T-helper 1 cell treated with Interleukin-12 subunit alpha and Interleukin-12 subunit beta and Interleukin-4 antibody, amounts not matched to agents 30 μg/mL and 1 μg/mL, for 36 hours (primary cell): ENCODE data around the gene PHF1.
"Not testable (repeated sequence)": the region's sequence is repeated elsewhere in the genome, so short reads cannot be mapped to it uniquely, and the experiment has no call there.

Source experiments
- H3K27ac Mint-ChIP-seq: one replicate; pipeline ENCODE4 v1.8.0; 2021; ENCODE audit warnings: mild to moderate bottlenecking, mixed read lengths
- H3K27me3 Mint-ChIP-seq: one replicate; pipeline ENCODE4 v1.8.0; 2021; ENCODE audit warnings: low read depth, mixed read lengths
- H3K36me3 Mint-ChIP-seq: one replicate; pipeline ENCODE4 v1.8.0; 2021; ENCODE audit warnings: low read depth, mixed read lengths
- H3K4me1 Mint-ChIP-seq: one replicate; pipeline ENCODE4 v1.8.0; 2021; ENCODE audit warnings: low read depth, mixed read lengths
- H3K4me3 Mint-ChIP-seq: one replicate; pipeline ENCODE4 v1.8.0; 2021; ENCODE audit warnings: mild to moderate bottlenecking, moderate library complexity, mixed read lengths
- H3K9me3 Mint-ChIP-seq: one replicate; pipeline ENCODE4 v1.8.0; 2021; ENCODE audit warnings: mixed read lengths

The PHF1 gene

GRCh38 chr6:33383427-33384185 is 27.2 kb upstream of the PHF1 start:
- no peaks in the 10 kb centered on the region for H3K9me3 Mint-ChIP-seq
- H3K27ac Mint-ChIP-seq, result no peak overlapping the region
- no peak overlapping the region for H3K4me3 Mint-ChIP-seq
- H3K27me3 Mint-ChIP-seq, result peaks cover 6% of the 10 kb centered on the region
- H3K4me1 Mint-ChIP-seq, result no peaks in the 10 kb centered on the region
- no peaks in the 10 kb centered on the region for H3K36me3 Mint-ChIP-seq

GRCh38 chr6:33384581-33385020 is 26.2 kb upstream of the PHF1 start:
- Mint-ChIP-seq H3K4me3 (no peak overlapping the region), H3K36me3 (no peaks in the 10 kb centered on the region)

GRCh38 chr6:33390173-33390572 is 20.6 kb upstream of the PHF1 start:
- H3K4me1 Mint-ChIP-seq, result peaks cover 32% of the 10 kb centered on the region
- H3K9me3 Mint-ChIP-seq, result no peaks in the 10 kb centered on the region
- peaks cover 4% of the 10 kb centered on the region for H3K27me3 Mint-ChIP-seq
- H3K27ac Mint-ChIP-seq, result no peak overlapping the region
- H3K4me3 Mint-ChIP-seq, result no peak overlapping the region
- peaks cover 13% of the 10 kb centered on the region for H3K36me3 Mint-ChIP-seq

More at GRCh38 chr6:33384581-33385020, 26.2 kb upstream of the PHF1 start:
- Mint-ChIP-seq H3K27ac (no peak overlapping the region), H3K27me3 (peaks cover 6% of the 10 kb centered on the region), H3K9me3 (no peaks in the 10 kb centered on the region), H3K4me1 (no peaks in the 10 kb centered on the region)

- peaks cover 13% of the 10 kb centered on the region for H3K36me3 Mint-ChIP-seq
- H3K4me1 Mint-ChIP-seq, result peaks cover 37% of the 10 kb centered on the region
- H3K4me3 Mint-ChIP-seq, result peak overlapping the region; percentile 88
- peaks cover 4% of the 10 kb centered on the region for H3K27me3 Mint-ChIP-seq
- no peaks in the 10 kb centered on the region for H3K9me3 Mint-ChIP-seq
- H3K27ac Mint-ChIP-seq, result peak overlapping the region; percentile 94
Measured at GRCh38 chr6:33390767-33391277, 20.0 kb upstream of the PHF1 start.

GRCh38 chr6:33391278-33391921 is 19.4 kb upstream of the PHF1 start, which contains the start of gene KIFC1:
Gene KIFC1 (plus strand): TSS chr6:33391823. CDS start chr6:33391986, 163 bp downstream.
- Mint-ChIP-seq H3K4me1 (peaks cover 40% of the 10 kb centered on the region), H3K27me3 (peaks cover 4% of the 10 kb centered on the region), H3K4me3 (peak within 1 kb of the TSS; percentile 88), H3K27ac (peak within 1 kb of the TSS; percentile 94), H3K36me3 (peaks cover 13% of the 10 kb centered on the region), H3K9me3 (no peaks in the 10 kb centered on the region)

- H3K9me3 Mint-ChIP-seq, result no peaks in the 10 kb centered on the region
- peak overlapping the region; percentile 88 for H3K4me3 Mint-ChIP-seq
- peaks cover 4% of the 10 kb centered on the region for H3K27me3 Mint-ChIP-seq
- H3K36me3 Mint-ChIP-seq, result peaks cover 13% of the 10 kb centered on the region
- peak overlapping the region; percentile 94 for H3K27ac Mint-ChIP-seq
- peaks cover 40% of the 10 kb centered on the region for H3K4me1 Mint-ChIP-seq
Measured at GRCh38 chr6:33391922-33392594, 18.8 kb upstream of the PHF1 start.

- Mint-ChIP-seq H3K36me3 (peaks cover 13% of the 10 kb centered on the region), H3K4me1 (peaks cover 41% of the 10 kb centered on the region)
Measured at GRCh38 chr6:33392595-33392948, 18.2 kb upstream of the PHF1 start.

GRCh38 chr6:33392979-33393378 is 17.8 kb upstream of the PHF1 start:
- Mint-ChIP-seq H3K9me3 (no peaks in the 10 kb centered on the region), H3K27ac (peak overlapping the region; percentile 94), H3K27me3 (peaks cover 4% of the 10 kb centered on the region), H3K4me1 (peaks cover 45% of the 10 kb centered on the region), H3K36me3 (peaks cover 18% of the 10 kb centered on the region), H3K4me3 (peak overlapping the region; percentile 88)

More at GRCh38 chr6:33392595-33392948, 18.2 kb upstream of the PHF1 start:
- Mint-ChIP-seq H3K4me3 (peak overlapping the region; percentile 88), H3K27me3 (peaks cover 4% of the 10 kb centered on the region), H3K27ac (peak overlapping the region; percentile 94), H3K9me3 (no peaks in the 10 kb centered on the region)

GRCh38 chr6:33397541-33397940 is 13.3 kb upstream of the PHF1 start:
- no peaks in the 10 kb centered on the region for H3K27me3 Mint-ChIP-seq
- peaks cover 17% of the 10 kb centered on the region for H3K36me3 Mint-ChIP-seq
- H3K9me3 Mint-ChIP-seq, result no peaks in the 10 kb centered on the region
- H3K4me3 Mint-ChIP-seq, result no peak overlapping the region
- peaks cover 31% of the 10 kb centered on the region for H3K4me1 Mint-ChIP-seq
- H3K27ac Mint-ChIP-seq, result peak overlapping the region; percentile 62

GRCh38 chr6:33398601-33399000 is 12.2 kb upstream of the PHF1 start:
- H3K27me3 Mint-ChIP-seq, H3K9me3 Mint-ChIP-seq, H3K4me3 Mint-ChIP-seq: not testable (repeated sequence)
- Mint-ChIP-seq H3K27ac (peak overlapping the region; percentile 43), H3K36me3 (peaks cover 16% of the 10 kb centered on the region), H3K4me1 (peaks cover 24% of the 10 kb centered on the region)

- H3K36me3 Mint-ChIP-seq, result peaks cover 22% of the 10 kb centered on the region
- not testable (repeated sequence) for H3K9me3 Mint-ChIP-seq, H3K4me3 Mint-ChIP-seq, H3K27me3 Mint-ChIP-seq, H3K27ac Mint-ChIP-seq
- peaks cover 17% of the 10 kb centered on the region for H3K4me1 Mint-ChIP-seq
Measured at GRCh38 chr6:33399881-33400280, 10.9 kb upstream of the PHF1 start.

- no peaks in the 10 kb centered on the region for H3K9me3 Mint-ChIP-seq
- peaks cover 13% of the 10 kb centered on the region for H3K4me1 Mint-ChIP-seq
- H3K4me3 Mint-ChIP-seq, result no peak overlapping the region
- no peaks in the 10 kb centered on the region for H3K27me3 Mint-ChIP-seq
- H3K27ac Mint-ChIP-seq, result no peak overlapping the region
- peaks cover 41% of the 10 kb centered on the region for H3K36me3 Mint-ChIP-seq
Measured at GRCh38 chr6:33404884-33405283, 5.9 kb upstream of the PHF1 start.

GRCh38 chr6:33405386-33405940 is 5.4 kb upstream of the PHF1 start:
- peaks cover 43% of the 10 kb centered on the region for H3K36me3 Mint-ChIP-seq

GRCh38 chr6:33406126-33406525 is 4.7 kb upstream of the PHF1 start:
- Mint-ChIP-seq H3K36me3 (peaks cover 43% of the 10 kb centered on the region), H3K27me3 (no peaks in the 10 kb centered on the region), H3K9me3 (no peaks in the 10 kb centered on the region), H3K4me3 (no peak overlapping the region), H3K27ac (no peak overlapping the region), H3K4me1 (peaks cover 16% of the 10 kb centered on the region)

More at GRCh38 chr6:33405386-33405940, 5.4 kb upstream of the PHF1 start:
- Mint-ChIP-seq H3K27ac (peak overlapping the region; percentile 39), H3K4me1 (peaks cover 16% of the 10 kb centered on the region), H3K4me3 (no peak overlapping the region), H3K27me3 (no peaks in the 10 kb centered on the region), H3K9me3 (no peaks in the 10 kb centered on the region)
